Uterus (tissue), 4 donors: ENCODE measurements around the gene P2RX7. TPM values are rescaled to one million over a fixed set of nuclear protein-coding genes. Genes with fewer than 3 reads are reported as not detected.
"Not testable (repeated sequence)": the region's sequence is repeated elsewhere in the genome, so short reads cannot be mapped to it uniquely, and the experiment has no call there.

Experiments used
- DNase-seq, 2 donors: peaks; one replicate each; pipeline ENCODE4 v3.0.0-alpha.2; 2019 to 2020
- H3K27ac ChIP-seq, 2 donors: fragments of 200-600 bp; sonication (generic); 1 replicate in 1 of 2; 2 replicates in 1 of 2; pipeline ENCODE4 v1.5.1; 2016 to 2018
- H3K27me3 ChIP-seq, 2 donors: fragments of 200-600 bp; sonication (generic); one replicate each; pipeline ENCODE4 v1.5.1; 2018 to 2019; ENCODE audit warnings: control low read depth in 1 of 2
- H3K36me3 ChIP-seq, 2 donors: fragments of 200-600 bp; sonication (generic); one replicate each; pipeline ENCODE4 v1.5.1; 2019; ENCODE audit warnings: control low read depth in 1 of 2
- H3K4me1 ChIP-seq, 2 donors: fragments of 200-600 bp; sonication (generic); one replicate each; pipeline ENCODE4 v1.5.1; 2018 to 2019; ENCODE audit warnings: control low read depth in 1 of 2
- H3K4me3 ChIP-seq, 2 donors: fragments of 200-600 bp; sonication (generic); 1 replicate in 1 of 2; 2 replicates in 1 of 2; pipeline ENCODE4 v1.5.1; 2018 to 2019; ENCODE audit warnings: mild to moderate bottlenecking in 1 of 2
- H3K9me3 ChIP-seq, 2 donors: fragments of 200-600 bp; sonication (generic); one replicate each; pipeline ENCODE4 v1.5.1; 2019; ENCODE audit warnings: control low read depth in 1 of 2
- POLR2A ChIP-seq, 2 donors: fragments of 450-650 bp; IDR thresholded peaks; one replicate each; pipeline ENCODE4 v1.6.1; 2016; ENCODE audit warnings: antibody characterized with exemption in 2 of 2, mild to moderate bottlenecking in 1 of 2, moderate library complexity in 1 of 2
- intact Hi-C: fragments of 100-400 bp; cut with DNase I; formaldehyde crosslinking; loops from one replicate; pipeline ENCODE4 v1.15.1; 2023; ENCODE audit warnings: low total_unique reads
- total RNA-seq, 4 donors: library from RNA; depleted of rRNA in 3 of 4; stranded (reverse); fragments of >200 nt in 3 of 4; gene quantifications; one replicate each; pipeline versions ENCODE4 v1.1.0 to v1.2.4, GENCODE V29; 2014 to 2023
- TF ChIP-seq, protein P1 (sequence below), 4 experiments: fragments of 200-600 bp in 2 of 4; fragments of 450-650 bp in 2 of 4; sonication (generic) in 2 of 4; IDR thresholded peaks; one replicate each; pipeline ENCODE4 v1.5.1; 2016 to 2019; ENCODE audit warnings: antibody characterized with exemption in 4 of 4, mild to moderate bottlenecking in 2 of 4, moderate library complexity in 1 of 4
- donor health status: DM: yes; HTN: yes; CAD: no.

P2RX7 gene
- total RNA-seq, 4 donors from 2014 or later = 1.0 to 7.7 (median 3.1) TPM

DNA sequence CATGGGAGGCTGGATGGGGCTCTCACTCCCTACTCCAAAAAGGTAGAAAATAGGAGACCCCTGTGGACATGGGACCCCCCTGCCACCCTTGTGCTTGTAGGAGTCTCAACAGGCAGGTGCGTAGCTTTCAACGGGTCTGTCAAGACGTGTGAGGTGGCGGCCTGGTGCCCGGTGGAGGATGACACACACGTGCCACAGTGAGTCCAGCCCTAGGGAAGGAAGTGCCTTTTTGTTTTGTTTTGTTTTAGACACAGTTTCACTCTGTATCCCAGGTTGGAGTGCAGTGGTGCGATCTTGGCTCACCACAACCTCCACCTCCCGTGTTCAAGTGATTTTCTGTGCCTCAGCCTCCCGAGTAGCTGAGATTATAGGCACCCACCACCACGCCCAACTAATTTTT lies 90.2 kb downstream of the P2RX7 start:
- Histone ChIP-seq H3K4me1 (no peaks in the 10 kb centered on the region), H3K36me3 (no peaks in the 10 kb centered on the region), H3K27me3 (no peaks in the 10 kb centered on the region), H3K4me3 (no peak overlapping the region), H3K27ac (no peak overlapping the region), H3K9me3 (no peaks in the 10 kb centered on the region)
- intact Hi-C loops = no loop called here
- no peak for DNase-seq
- TF ChIP-seq, protein P1, sequence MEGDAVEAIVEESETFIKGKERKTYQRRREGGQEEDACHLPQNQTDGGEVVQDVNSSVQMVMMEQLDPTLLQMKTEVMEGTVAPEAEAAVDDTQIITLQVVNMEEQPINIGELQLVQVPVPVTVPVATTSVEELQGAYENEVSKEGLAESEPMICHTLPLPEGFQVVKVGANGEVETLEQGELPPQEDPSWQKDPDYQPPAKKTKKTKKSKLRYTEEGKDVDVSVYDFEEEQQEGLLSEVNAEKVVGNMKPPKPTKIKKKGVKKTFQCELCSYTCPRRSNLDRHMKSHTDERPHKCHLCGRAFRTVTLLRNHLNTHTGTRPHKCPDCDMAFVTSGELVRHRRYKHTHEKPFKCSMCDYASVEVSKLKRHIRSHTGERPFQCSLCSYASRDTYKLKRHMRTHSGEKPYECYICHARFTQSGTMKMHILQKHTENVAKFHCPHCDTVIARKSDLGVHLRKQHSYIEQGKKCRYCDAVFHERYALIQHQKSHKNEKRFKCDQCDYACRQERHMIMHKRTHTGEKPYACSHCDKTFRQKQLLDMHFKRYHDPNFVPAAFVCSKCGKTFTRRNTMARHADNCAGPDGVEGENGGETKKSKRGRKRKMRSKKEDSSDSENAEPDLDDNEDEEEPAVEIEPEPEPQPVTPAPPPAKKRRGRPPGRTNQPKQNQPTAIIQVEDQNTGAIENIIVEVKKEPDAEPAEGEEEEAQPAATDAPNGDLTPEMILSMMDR (IDR thresholded peaks at IDR 0.05) = no peak
- TF ChIP-seq POLR2A (IDR thresholded peaks at IDR 0.05) = no peak

DNA sequence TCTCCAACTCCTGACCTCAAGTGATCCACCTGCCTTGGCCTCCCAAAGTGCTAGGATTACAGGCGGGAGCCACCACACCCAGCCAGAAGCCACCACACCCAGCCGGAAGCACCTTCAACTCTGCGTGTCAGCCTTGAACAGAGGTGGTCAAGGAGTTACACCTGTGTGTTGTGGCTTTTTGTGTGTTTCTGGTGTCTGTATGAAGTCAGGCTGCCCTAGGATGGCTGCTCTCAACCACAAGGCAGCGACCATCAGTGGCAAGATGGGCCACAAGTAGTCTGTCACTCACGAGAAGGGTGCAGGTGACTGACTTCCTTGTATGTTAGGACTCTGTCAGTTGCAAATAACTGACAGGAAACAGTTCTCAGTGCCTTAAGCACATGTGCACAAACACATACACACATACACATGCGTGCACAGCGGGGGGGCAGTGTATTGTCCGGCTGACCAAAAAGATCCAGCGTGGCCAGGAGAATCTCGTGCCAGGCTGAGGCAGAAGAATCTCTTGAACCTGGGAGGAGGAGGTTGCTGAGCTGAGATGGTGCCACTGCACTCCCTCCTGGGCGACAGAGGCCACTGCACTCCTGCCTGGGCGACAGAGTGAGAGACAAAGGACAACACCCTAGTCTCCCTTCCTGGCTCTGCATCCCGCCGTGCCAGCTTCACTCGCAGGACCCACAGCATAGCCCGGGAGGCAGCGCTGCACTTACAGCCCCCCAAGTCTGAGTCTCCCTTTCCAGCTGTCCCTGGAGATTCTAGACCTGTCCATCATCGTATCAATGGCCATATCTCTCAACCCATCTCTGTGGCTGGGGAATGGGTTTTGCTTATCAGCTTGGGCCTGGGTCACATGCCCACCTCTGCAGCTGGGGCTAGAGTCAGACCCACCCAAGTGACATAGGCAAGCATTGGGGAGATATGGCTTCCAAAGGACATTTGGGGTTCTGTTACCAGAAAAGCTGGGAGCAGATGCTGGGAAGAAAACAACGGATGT lies 90.9 kb downstream of the P2RX7 start:
- Histone ChIP-seq H3K27ac (no peak overlapping the region), H3K9me3 (no peaks in the 10 kb centered on the region), H3K4me3 (no peak overlapping the region), H3K36me3 (no peaks in the 10 kb centered on the region), H3K27me3 (no peaks in the 10 kb centered on the region), H3K4me1 (no peaks in the 10 kb centered on the region)
- intact Hi-C loops = no loop called here
- TF ChIP-seq POLR2A (IDR thresholded peaks at IDR 0.05) = no peak
- TF ChIP-seq, protein P1 (IDR thresholded peaks at IDR 0.05) = no peak
- no peak for DNase-seq

DNA sequence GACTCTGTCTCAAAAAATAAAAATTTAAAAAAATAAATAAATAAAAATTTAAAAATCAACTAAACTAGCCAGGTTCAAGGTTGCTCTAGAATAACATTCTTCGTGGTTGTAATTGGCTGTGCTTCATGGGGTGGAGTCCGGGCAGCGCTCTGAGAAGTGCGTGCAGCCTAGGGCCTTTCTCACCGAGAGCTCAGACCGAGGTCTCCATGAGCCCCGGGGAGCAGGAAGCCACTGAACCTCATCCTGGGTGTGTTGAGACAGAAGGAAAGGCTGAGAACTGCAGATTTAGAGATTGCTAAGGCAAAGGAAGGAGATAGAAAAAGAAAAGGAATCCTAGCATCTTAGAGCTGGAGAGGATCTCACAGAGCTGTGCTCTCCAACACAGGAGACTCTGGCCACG lies 91.9 kb downstream of the P2RX7 start:
- H3K27ac ChIP-seq = no peak overlapping the region
- no peak for DNase-seq
- H3K4me3 ChIP-seq = no peak overlapping the region
- no peaks in the 10 kb centered on the region for H3K4me1 ChIP-seq
- H3K27me3 ChIP-seq = no peaks in the 10 kb centered on the region
- intact Hi-C loops = no loop called here
- TF ChIP-seq POLR2A (IDR thresholded peaks at IDR 0.05) = no peak
- TF ChIP-seq, protein P1 (IDR thresholded peaks at IDR 0.05) = no peak
- no peaks in the 10 kb centered on the region for H3K9me3 ChIP-seq
- no peaks in the 10 kb centered on the region for H3K36me3 ChIP-seq

DNA sequence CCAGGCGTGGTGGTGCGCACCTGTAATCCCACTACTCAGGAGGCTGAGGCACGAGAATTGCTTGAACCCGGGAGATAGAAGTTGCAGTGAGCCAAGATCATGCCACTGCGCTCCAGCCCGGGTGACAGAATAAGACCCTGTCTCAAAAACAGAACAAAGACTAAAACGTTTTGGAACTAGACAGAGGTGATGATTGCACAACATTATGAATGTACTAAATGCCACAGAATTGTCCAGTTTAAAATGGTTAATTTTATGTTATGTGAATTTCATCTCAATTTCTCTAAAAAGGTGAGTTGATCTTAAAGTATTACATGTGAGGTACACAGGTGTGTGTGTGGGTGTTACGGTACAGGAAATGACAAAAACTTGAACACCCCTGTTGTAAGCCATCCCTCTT lies 93.7 kb downstream of the P2RX7 start:
- Histone ChIP-seq H3K36me3 (no peaks in the 10 kb centered on the region), H3K4me3 (no peak overlapping the region), H3K4me1 (no peaks in the 10 kb centered on the region), H3K9me3 (no peaks in the 10 kb centered on the region), H3K27ac (no peak overlapping the region), H3K27me3 (no peaks in the 10 kb centered on the region)
- TF ChIP-seq, protein P1 (IDR thresholded peaks at IDR 0.05) = no peak
- no peak for TF ChIP-seq POLR2A (IDR thresholded peaks at IDR 0.05)
- no peak for DNase-seq
- intact Hi-C loops = no loop called here

DNA sequence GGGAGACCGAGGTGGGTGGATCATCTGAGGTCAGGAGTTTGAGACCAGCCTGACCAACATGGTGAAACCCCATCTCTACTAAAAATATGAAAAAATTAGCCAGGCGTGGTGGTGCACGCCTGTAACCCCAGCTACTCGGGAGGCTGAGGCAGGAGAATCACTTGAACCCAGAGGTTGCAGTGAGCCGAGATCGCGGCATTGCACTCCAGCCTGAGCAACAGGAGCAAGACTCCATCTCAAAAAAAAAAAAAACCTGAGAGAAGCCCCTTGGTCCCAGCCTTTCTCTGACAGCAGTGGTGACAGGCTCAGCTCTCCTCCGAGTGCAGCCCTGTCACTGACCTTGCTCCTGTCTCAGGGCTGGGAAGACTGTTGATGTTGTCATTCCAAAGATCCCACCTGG lies 94.2 kb downstream of the P2RX7 start:
- H3K9me3 ChIP-seq, DNase-seq, H3K4me3 ChIP-seq, H3K27ac ChIP-seq, H3K27me3 ChIP-seq, H3K36me3 ChIP-seq, H3K4me1 ChIP-seq, intact Hi-C loops: not testable (repeated sequence)
